ENCODE data around the gene NRG3. TPM values are rescaled to one million over a fixed set of nuclear protein-coding genes. Genes with fewer than 3 reads are reported as not detected.

Gene NRG3
- total RNA-seq, 2 donors from 2014 or later, result 1.7 to 2.3 TPM

- Histone ChIP-seq H3K4me1 (ENCODE audit: control insufficient read depth, insufficient read depth, low read length) (no peaks in the 10 kb centered on the region), H3K9ac (ENCODE audit: extremely low read depth, low read length, poor library complexity, severe bottlenecking) (no peak overlapping the region), H3K9me3 (ENCODE audit: control insufficient read depth, low read length) (peaks cover 14% of the 10 kb centered on the region), H3K27me3 (ENCODE audit: control insufficient read depth, insufficient read depth, low read length, poor library complexity, severe bottlenecking) (no peaks in the 10 kb centered on the region), H3K36me3 (ENCODE audit: control insufficient read depth, insufficient read depth, low read length) (no peaks in the 10 kb centered on the region), H3K27ac (ENCODE audit: low read depth, low read length) (no peak overlapping the region), H3K4me3 (ENCODE audit: low read length) (no peak overlapping the region)
- 86 to 94% methylated on average over 1 to 4 of the region's 4 CpGs for WGBS, 2 experiments (ENCODE audit: insufficient coverage in 1 of 2, insufficient read length in 1 of 2)
- Mint-ChIP-seq H3K36me3 (ENCODE audit: low read depth) (no peaks in the 10 kb centered on the region), H3K27me3 (ENCODE audit: insufficient read depth) (no peaks in the 10 kb centered on the region), H3K4me1 (no peaks in the 10 kb centered on the region), H3K4me3 (no peak overlapping the region), H3K27ac (no peak overlapping the region), H3K9me3 (peaks cover 9% of the 10 kb centered on the region)
- TF ChIP-seq CTCF (conservative IDR thresholded peaks at IDR 0.05), result no peak
- no peak for DNase-seq
These were observed 975.2 kb downstream of the NRG3 start for GRCh38 chr10:82850191-82850590.

- no peaks in the 10 kb centered on the region for H3K36me3 Mint-ChIP-seq (ENCODE audit: low read depth)
- no peak overlapping the region for H3K27ac ChIP-seq (ENCODE audit: low read depth, low read length)
- no peaks in the 10 kb centered on the region for H3K9me3 Mint-ChIP-seq
- no peaks in the 10 kb centered on the region for H3K9me3 ChIP-seq (ENCODE audit: control insufficient read depth, low read length)
- H3K36me3 ChIP-seq (ENCODE audit: control insufficient read depth, insufficient read depth, low read length), result no peaks in the 10 kb centered on the region
- H3K9ac ChIP-seq (ENCODE audit: extremely low read depth, low read length, poor library complexity, severe bottlenecking), result no peak overlapping the region
- no peaks in the 10 kb centered on the region for H3K4me1 ChIP-seq (ENCODE audit: control insufficient read depth, insufficient read depth, low read length)
- H3K27me3 ChIP-seq (ENCODE audit: control insufficient read depth, insufficient read depth, low read length, poor library complexity, severe bottlenecking), result no peaks in the 10 kb centered on the region
- H3K4me3 ChIP-seq (ENCODE audit: low read length), result no peak overlapping the region
- no peaks in the 10 kb centered on the region for H3K4me1 Mint-ChIP-seq
- no peak overlapping the region for H3K27ac Mint-ChIP-seq
- TF ChIP-seq CTCF (conservative IDR thresholded peaks at IDR 0.05), result no peak
- no peak overlapping the region for H3K4me3 Mint-ChIP-seq
- WGBS, 2 experiments (ENCODE audit: insufficient coverage in 1 of 2, insufficient read length in 1 of 2), result 80 to 88% methylated on average over 1 to 3 of the region's 3 CpGs
- H3K27me3 Mint-ChIP-seq (ENCODE audit: insufficient read depth), result no peaks in the 10 kb centered on the region
- no peak for DNase-seq
These were observed 982.1 kb downstream of the NRG3 start for GRCh38 chr10:82856957-82857613.

GRCh38 chr10:82861889-82862288, 986.9 kb downstream of the NRG3 start:
- WGBS, 2 experiments (ENCODE audit: insufficient coverage in 1 of 2, insufficient read length in 1 of 2), result 80 to 86% methylated on average over 1 to 2 of the region's 2 CpGs

More at GRCh38 chr10:82861889-82862288, 986.9 kb downstream of the NRG3 start:
- H3K9me3 ChIP-seq (ENCODE audit: control insufficient read depth, low read length), result no peaks in the 10 kb centered on the region
- H3K4me1 ChIP-seq (ENCODE audit: control insufficient read depth, insufficient read depth, low read length), result no peaks in the 10 kb centered on the region
- no peak overlapping the region for H3K4me3 ChIP-seq (ENCODE audit: low read length)
- Mint-ChIP-seq H3K27me3 (ENCODE audit: insufficient read depth) (no peaks in the 10 kb centered on the region), H3K36me3 (ENCODE audit: low read depth) (no peaks in the 10 kb centered on the region), H3K9me3 (no peaks in the 10 kb centered on the region), H3K4me1 (no peaks in the 10 kb centered on the region), H3K27ac (no peak overlapping the region), H3K4me3 (no peak overlapping the region)
- TF ChIP-seq CTCF (conservative IDR thresholded peaks at IDR 0.05), result no peak
- H3K27ac ChIP-seq (ENCODE audit: low read depth, low read length), result no peak overlapping the region
- H3K9ac ChIP-seq (ENCODE audit: extremely low read depth, low read length, poor library complexity, severe bottlenecking), result no peak overlapping the region
- H3K36me3 ChIP-seq (ENCODE audit: control insufficient read depth, insufficient read depth, low read length), result no peaks in the 10 kb centered on the region
- no peaks in the 10 kb centered on the region for H3K27me3 ChIP-seq (ENCODE audit: control insufficient read depth, insufficient read depth, low read length, poor library complexity, severe bottlenecking)
- no peak for DNase-seq

Measured in endodermal cell (in vitro differentiated cells).